ENCODE results near the gene FUT7.

The FUT7 gene

DNA sequence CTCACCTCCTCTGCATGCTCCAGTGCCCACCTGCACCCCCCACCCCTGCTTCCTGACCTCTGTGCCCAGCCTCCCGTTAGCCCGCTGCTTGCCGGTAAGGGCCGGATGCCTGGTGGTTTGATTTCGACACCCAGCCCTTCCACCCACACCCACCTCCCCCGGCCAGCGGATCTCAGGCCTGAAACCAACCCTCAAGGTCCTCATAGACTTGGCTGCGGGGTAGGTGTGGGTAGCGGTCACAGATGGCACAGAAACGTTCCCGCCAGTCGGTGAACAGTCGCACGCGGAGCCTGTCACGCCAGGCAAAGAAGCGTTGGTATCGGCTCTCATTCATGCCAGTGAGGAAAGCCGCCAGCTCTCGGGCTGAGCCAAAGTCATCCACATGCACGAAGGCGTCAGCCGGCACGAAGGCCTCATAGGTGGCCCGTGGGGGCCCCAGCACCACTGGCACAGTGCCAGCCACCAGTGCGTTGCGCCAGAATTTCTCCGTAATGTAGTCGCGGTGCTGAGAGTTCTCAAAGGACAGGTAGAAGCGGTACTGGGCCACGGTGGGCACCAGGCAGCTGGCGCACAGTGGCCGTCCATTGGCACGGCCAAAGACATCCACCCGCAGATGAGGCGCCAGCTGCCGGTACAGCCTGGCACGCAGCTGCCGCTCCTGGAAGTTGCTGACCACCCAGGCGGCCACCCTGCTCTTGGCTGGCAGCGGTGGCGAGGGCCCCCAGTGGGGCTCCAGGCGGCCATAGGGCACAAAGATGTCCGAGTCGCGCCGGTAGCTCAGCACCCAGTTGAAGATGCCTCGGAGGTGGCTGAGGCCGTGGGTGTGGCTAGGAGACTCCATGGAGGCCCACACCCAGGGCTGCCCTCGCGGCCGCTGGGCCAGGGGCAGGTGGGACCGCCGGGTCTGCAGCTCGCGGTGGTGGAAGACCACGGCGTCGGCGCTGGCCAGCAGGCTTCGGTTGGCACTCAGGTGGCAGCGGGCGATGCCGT lies 1.1 kb downstream of the FUT7 start:
- Mint-ChIP-seq H3K4me1 (peaks cover 40% of the 10 kb centered on the region), H3K27ac (no peak overlapping the region), H3K36me3 (no peaks in the 10 kb centered on the region), H3K27me3 (no peaks in the 10 kb centered on the region), H3K4me3 (peak overlapping the region; percentile 26), H3K9me3 (no peaks in the 10 kb centered on the region)

DNA sequence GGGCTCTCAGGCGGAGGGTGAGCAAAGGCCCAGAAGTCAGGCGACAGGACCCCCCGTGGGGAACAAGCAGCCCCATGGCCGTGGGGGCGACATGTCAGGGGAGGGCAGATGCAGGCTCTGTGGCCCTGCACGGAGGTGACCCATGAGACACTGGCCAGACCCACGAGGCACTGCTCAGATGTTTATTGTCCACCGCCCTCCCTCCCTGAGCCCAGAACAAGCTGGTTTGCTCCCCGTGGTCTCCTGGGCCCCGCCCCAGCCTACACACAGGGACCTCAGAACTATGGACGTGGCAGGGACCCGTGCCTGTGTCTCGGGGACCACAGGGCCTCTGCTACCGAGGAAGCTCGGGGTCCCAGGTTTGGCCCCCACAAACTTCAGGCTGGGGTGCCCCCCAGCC lies 1.9 kb downstream of the FUT7 start:
- Mint-ChIP-seq H3K9me3 (no peaks in the 10 kb centered on the region), H3K27me3 (no peaks in the 10 kb centered on the region), H3K4me1 (peaks cover 36% of the 10 kb centered on the region), H3K36me3 (no peaks in the 10 kb centered on the region), H3K4me3 (peak overlapping the region; percentile 7), H3K27ac (no peak overlapping the region)

- no peaks in the 10 kb centered on the region for H3K27me3 Mint-ChIP-seq
- H3K4me1 Mint-ChIP-seq: peaks cover 29% of the 10 kb centered on the region
- H3K9me3 Mint-ChIP-seq: no peaks in the 10 kb centered on the region
- H3K27ac Mint-ChIP-seq: no peak overlapping the region
- no peaks in the 10 kb centered on the region for H3K36me3 Mint-ChIP-seq
- peak overlapping the region; percentile 69 for H3K4me3 Mint-ChIP-seq
Observed at GRCh38 chr9:137029058-137029936, 2.6 kb downstream of the FUT7 start.

GRCh38 chr9:137028263-137029057 lies 3.4 kb downstream of the FUT7 start:
- Mint-ChIP-seq H3K27me3 (no peaks in the 10 kb centered on the region), H3K4me1 (peaks cover 25% of the 10 kb centered on the region), H3K4me3 (peak overlapping the region; percentile 69), H3K27ac (peak overlapping the region; percentile 65), H3K9me3 (no peaks in the 10 kb centered on the region), H3K36me3 (no peaks in the 10 kb centered on the region)

DNA sequence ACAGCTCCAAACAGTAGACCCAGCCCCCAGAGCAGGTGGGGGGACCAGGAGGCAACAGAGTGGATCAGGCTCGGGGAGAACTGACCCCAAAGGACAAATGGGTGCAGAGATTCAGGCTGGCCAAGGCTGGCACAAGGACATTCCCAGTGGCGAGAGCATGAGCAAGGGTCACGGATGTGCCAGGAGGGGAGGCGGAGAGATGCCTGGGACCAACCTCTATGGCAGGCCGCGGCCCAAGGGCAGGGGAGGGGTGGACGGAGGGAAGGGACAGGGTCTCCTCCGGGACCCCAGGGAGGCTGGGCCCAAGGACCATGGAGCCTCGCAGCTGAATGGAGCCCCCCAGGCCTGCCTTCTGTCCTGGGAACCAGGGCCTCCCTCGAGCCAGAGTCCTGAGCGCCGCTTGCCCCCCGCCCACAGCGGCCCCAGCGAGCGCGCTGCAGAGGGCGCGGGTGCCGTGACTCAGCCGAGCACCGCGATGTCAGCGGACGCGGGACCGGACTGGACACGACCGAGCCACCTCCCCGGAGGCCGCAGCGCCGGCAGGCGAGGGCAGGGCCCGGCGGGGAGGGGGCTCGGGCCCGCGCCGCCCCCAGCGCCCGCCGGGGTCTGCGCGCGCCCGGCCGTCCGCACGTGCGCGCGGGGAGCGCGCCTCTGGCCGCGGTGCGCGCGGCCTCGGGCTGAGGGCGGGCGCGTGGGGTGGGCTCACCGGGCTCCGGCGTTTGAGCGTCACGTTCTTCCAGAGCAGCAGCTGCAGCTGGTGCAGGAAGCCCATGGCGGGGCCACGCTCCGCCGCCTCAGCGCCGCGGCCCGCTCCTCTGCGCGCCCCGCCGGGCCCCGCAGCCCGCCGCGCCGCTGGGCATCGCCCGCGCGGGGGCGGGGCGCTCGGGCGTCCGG lies 4.3 kb downstream of the FUT7 start, which contains the start of gene ABCA2:
Gene ABCA2, minus strand, starts transcription at position 869 of the 894 bp plus-strand sequence. Its CDS starts 97 bp downstream, at position 772.
- H3K36me3 Mint-ChIP-seq: no peaks in the 10 kb centered on the region
- H3K27ac Mint-ChIP-seq: peak within 1 kb of the TSS; percentile 65
- H3K9me3 Mint-ChIP-seq: no peaks in the 10 kb centered on the region
- no peaks in the 10 kb centered on the region for H3K27me3 Mint-ChIP-seq
- peaks cover 25% of the 10 kb centered on the region for H3K4me1 Mint-ChIP-seq
- H3K4me3 Mint-ChIP-seq: peak within 1 kb of the TSS; percentile 83

DNA sequence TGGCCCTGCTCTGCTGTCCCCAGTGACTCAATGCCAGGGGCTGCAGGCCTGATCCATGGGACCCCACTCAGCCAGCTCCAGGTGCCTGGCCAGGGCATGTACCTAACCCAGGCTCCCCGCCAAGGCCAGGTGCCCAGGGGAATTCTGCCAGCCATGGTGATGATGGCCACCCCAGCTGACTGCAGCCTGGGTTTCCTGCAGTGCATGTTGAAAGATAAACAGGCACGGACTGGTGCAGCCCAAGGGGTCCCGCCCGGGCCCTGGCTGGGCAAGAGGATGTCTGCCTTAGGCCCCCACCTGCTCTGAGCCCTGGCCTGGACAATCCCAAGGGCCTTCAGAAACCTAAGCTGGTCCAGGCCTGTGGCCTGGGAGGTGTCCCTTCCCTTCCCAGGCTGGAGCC lies 5.1 kb downstream of the FUT7 start:
- Mint-ChIP-seq H3K9me3 (no peaks in the 10 kb centered on the region), H3K27ac (no peak overlapping the region), H3K4me3 (peak overlapping the region; percentile 83), H3K4me1 (peaks cover 22% of the 10 kb centered on the region), H3K36me3 (no peaks in the 10 kb centered on the region), H3K27me3 (no peaks in the 10 kb centered on the region)

DNA sequence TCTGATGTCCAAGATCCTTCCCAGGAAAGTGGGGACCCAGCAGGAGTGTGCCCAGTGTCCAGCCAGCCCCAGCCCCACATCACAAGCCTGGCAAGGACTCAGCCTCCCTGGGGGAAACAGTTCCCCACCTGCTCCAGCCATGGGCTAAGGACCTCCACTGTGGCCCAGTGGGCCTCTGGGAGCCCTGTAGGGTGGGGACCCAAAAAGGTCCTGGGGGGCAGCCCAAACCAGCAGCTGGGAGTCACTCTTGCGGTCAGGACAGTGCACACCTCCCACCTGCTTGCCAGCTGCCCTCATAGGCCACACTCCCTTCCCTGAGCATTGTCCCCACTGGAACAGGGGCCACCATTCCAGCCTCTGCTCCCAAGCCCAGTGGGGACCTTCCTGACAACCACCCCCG lies 5.5 kb downstream of the FUT7 start:
- H3K4me1 Mint-ChIP-seq: peaks cover 20% of the 10 kb centered on the region
- H3K9me3 Mint-ChIP-seq: no peaks in the 10 kb centered on the region
- no peaks in the 10 kb centered on the region for H3K36me3 Mint-ChIP-seq
- no peak overlapping the region for H3K4me3 Mint-ChIP-seq
- no peak overlapping the region for H3K27ac Mint-ChIP-seq
- H3K27me3 Mint-ChIP-seq: no peaks in the 10 kb centered on the region

DNA sequence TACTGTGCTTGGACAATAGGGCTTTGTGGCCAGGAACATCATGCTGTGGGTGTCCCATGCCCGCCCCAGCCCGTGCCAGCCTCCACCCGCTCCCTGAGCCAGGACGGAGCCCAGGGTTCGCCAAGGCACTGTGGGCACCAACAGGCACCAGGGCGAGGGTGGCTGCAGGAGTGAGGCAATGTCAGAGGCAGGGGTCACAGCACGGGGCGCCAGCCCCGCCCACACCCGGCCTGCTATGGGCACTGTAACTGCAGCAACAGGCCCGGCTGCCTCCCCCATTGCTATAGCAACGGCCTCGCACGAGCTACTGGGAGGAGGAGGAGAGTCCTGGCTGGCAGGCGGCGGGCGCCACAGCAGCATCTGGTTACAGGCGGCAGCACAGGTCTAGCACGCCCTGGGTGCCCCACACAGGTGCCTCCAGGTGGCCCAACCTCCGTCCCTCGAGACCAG lies 6.3 kb downstream of the FUT7 start:
- no peak overlapping the region for H3K27ac Mint-ChIP-seq
- H3K27me3 Mint-ChIP-seq: no peaks in the 10 kb centered on the region
- no peaks in the 10 kb centered on the region for H3K9me3 Mint-ChIP-seq
- H3K36me3 Mint-ChIP-seq: no peaks in the 10 kb centered on the region
- H3K4me1 Mint-ChIP-seq: peaks cover 16% of the 10 kb centered on the region
- no peak overlapping the region for H3K4me3 Mint-ChIP-seq

DNA sequence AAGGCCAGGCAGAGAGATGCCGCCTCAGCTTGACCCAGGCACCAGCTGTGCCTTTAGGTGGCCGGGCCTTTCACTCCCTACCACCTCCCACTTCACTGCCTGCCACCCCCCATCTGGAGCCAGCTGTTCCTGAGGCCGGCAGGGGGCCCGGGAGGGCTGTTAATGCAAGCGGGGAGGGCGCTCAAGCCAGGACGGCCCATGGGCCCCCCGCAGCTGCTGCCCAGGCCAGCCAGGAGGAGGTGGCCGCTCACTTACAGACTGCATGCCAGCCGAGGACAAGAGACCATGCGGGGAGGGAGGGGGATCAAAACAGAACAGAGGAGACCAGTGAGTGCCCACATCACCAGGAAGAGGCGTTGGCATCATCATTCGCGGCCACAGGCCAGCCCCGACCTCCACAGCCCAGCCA lies 8.3 kb downstream of the FUT7 start:
- H3K27ac Mint-ChIP-seq: no peak overlapping the region
- H3K4me3 Mint-ChIP-seq: no peak overlapping the region
- no peaks in the 10 kb centered on the region for H3K27me3 Mint-ChIP-seq
- peaks cover 5% of the 10 kb centered on the region for H3K4me1 Mint-ChIP-seq
- no peaks in the 10 kb centered on the region for H3K9me3 Mint-ChIP-seq
- no peaks in the 10 kb centered on the region for H3K36me3 Mint-ChIP-seq

GRCh38 chr9:137023157-137023556 lies 8.7 kb downstream of the FUT7 start:
- Mint-ChIP-seq H3K27ac (no peak overlapping the region), H3K36me3 (no peaks in the 10 kb centered on the region), H3K4me1 (peaks cover 5% of the 10 kb centered on the region), H3K4me3 (no peak overlapping the region), H3K27me3 (no peaks in the 10 kb centered on the region), H3K9me3 (no peaks in the 10 kb centered on the region)

- Mint-ChIP-seq H3K27ac (no peak overlapping the region), H3K9me3 (no peaks in the 10 kb centered on the region), H3K4me1 (peaks cover 5% of the 10 kb centered on the region)
Observed at GRCh38 chr9:137022662-137023008, 9.3 kb downstream of the FUT7 start.

DNA sequence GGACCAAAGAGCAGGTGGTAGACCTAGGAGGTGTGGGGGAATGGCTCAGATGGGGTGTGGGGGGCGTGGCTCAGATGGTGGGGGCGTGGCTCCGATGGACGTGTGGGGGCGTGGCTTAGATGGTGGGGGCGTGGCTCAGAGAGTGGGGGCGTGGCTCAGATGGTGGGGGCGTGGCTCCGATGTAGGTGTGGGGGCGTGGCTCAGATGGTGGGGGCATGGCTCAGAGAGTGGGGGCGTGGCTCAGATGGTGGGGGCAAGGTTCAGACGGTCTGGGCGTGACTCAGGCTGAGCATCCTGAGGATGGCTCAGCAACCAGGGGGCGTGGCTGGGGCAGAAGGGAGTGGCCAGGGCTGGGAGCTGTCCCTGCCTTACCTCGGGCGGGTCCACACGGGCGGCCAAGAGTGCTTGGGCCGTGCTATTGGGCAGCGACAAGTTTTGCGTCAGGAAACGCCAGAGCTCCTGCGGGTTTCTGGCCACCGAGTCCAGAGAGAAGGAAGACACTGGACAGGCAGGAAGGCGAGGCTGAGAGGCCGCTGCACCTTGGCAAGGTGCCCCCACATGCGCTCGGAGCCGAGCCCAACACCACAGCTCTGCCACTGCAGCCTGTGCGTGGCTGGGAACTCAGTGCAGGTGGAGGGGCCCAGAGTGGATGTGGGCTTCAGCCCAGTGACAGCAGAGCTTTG lies 9.8 kb downstream of the FUT7 start:
- Mint-ChIP-seq H3K27me3 (no peaks in the 10 kb centered on the region), H3K9me3 (no peaks in the 10 kb centered on the region), H3K36me3 (no peaks in the 10 kb centered on the region), H3K27ac (no peak overlapping the region), H3K4me3 (no peak overlapping the region), H3K4me1 (peaks cover 2% of the 10 kb centered on the region)

More at GRCh38 chr9:137022662-137023008, 9.3 kb downstream of the FUT7 start:
- no peaks in the 10 kb centered on the region for H3K27me3 Mint-ChIP-seq
- H3K4me3 Mint-ChIP-seq: no peak overlapping the region
- no peaks in the 10 kb centered on the region for H3K36me3 Mint-ChIP-seq

GRCh38 chr9:137021568-137021978 lies 10.3 kb downstream of the FUT7 start:
- H3K9me3 Mint-ChIP-seq: no peaks in the 10 kb centered on the region
- H3K27me3 Mint-ChIP-seq: no peaks in the 10 kb centered on the region
- H3K4me3 Mint-ChIP-seq: no peak overlapping the region
- no peaks in the 10 kb centered on the region for H3K36me3 Mint-ChIP-seq
- no peak overlapping the region for H3K27ac Mint-ChIP-seq
- no peaks in the 10 kb centered on the region for H3K4me1 Mint-ChIP-seq

All from activated naive CD4-positive, alpha-beta T cell treated with anti-CD3 and anti-CD28 coated beads, Interleukin-2, amount 50 U/mL, for 24 hours (primary cell).